Keratinocyte (primary cell): ENCODE measurements around the gene PIGO. TPM values are rescaled to one million over a fixed set of nuclear protein-coding genes. Genes with fewer than 3 reads are reported as not detected.

Source experiments
- DNase-seq: peaks from one replicate; pipeline ENCODE4 v3.0.0-alpha.2; 2011; ENCODE audit warnings: low read depth, missing footprints, low spot score
- FAIRE-seq: peaks from 2 replicates; lab custom pipeline; 2011; peaks lifted over from hg19 to GRCh38; lab: Jason Lieb, UNC
- H2AFZ ChIP-seq: 2 replicates; pipeline ENCODE4 v1.6.0; 2012; ENCODE audit warnings: low read length, control low read depth, inconsistent platforms; ENCODE audit not compliant: control insufficient read depth
- H3K27ac ChIP-seq: 2 replicates; pipeline ENCODE4 v1.5.1; 2011; ENCODE audit warnings: low read length; ENCODE audit not compliant: control insufficient read depth, insufficient read depth
- H3K27me3 ChIP-seq: 3 replicates; pipeline ENCODE4 v1.6.0; 2011; ENCODE audit warnings: low read length; ENCODE audit not compliant: control insufficient read depth, insufficient read depth; ENCODE audit errors: extremely low read depth
- H3K36me3 ChIP-seq, 2 experiments: 2 replicates in 1 of 2; 3 replicates in 1 of 2; pipeline ENCODE4 v1.5.1; 2011; ENCODE audit warnings: low read length in 2 of 2, mild to moderate bottlenecking in 1 of 2; ENCODE audit not compliant: control insufficient read depth in 2 of 2, insufficient read depth in 2 of 2; ENCODE audit errors: extremely low read depth in 1 of 2
- H3K4me1 ChIP-seq: 3 replicates; pipeline ENCODE4 v1.5.1; 2011; ENCODE audit warnings: low read length; ENCODE audit not compliant: control insufficient read depth, insufficient read depth; ENCODE audit errors: extremely low read depth
- H3K4me2 ChIP-seq: 3 replicates; pipeline ENCODE4 v1.6.0; 2011; ENCODE audit warnings: low read depth, low read length; ENCODE audit not compliant: control insufficient read depth, insufficient read depth; ENCODE audit errors: extremely low read depth
- H3K4me3 ChIP-seq, 3 experiments: fragments of 200-600 bp in 1 of 3; sonication (generic) in 1 of 3; 2 replicates in 2 of 3; 3 replicates in 1 of 3; pipeline ENCODE4 v1.5.1; 2011 to 2016; ENCODE audit warnings: low read length in 3 of 3, mild to moderate bottlenecking in 3 of 3, control low read depth in 2 of 3, inconsistent platforms in 1 of 3, low read depth in 1 of 3, mixed read lengths in 1 of 3, mixed run types in 1 of 3, moderate library complexity in 1 of 3; ENCODE audit not compliant: control insufficient read depth in 2 of 3, insufficient read depth in 2 of 3; ENCODE audit errors: extremely low read depth in 1 of 3
- H3K79me2 ChIP-seq: 2 replicates; pipeline ENCODE4 v1.6.0; 2012; ENCODE audit warnings: low read length; ENCODE audit not compliant: control insufficient read depth, insufficient read depth
- H3K9ac ChIP-seq: 3 replicates; pipeline ENCODE4 v1.6.0; 2011; ENCODE audit warnings: low read length; ENCODE audit not compliant: control insufficient read depth, insufficient read depth; ENCODE audit errors: extremely low read depth
- H3K9me1 ChIP-seq: 3 replicates; pipeline ENCODE4 v1.6.0; 2011; ENCODE audit warnings: low read length; ENCODE audit not compliant: control insufficient read depth, insufficient read depth; ENCODE audit errors: extremely low read depth
- H3K9me3 ChIP-seq: 2 replicates; pipeline ENCODE4 v1.5.1; 2012; ENCODE audit warnings: low read depth, low read length; ENCODE audit not compliant: control insufficient read depth
- H4K20me1 ChIP-seq: 3 replicates; pipeline ENCODE4 v1.6.0; 2011; ENCODE audit warnings: low read length; ENCODE audit not compliant: control insufficient read depth, insufficient read depth; ENCODE audit errors: extremely low read depth
- EZH2 ChIP-seq: IDR thresholded peaks from one replicate; pipeline ENCODE4 v1.6.1; 2012; ENCODE audit warnings: inconsistent platforms, mild to moderate bottlenecking, low read length, moderate library complexity
- dilution Hi-C: fragments of 300-500 bp; cut with MboI; formaldehyde crosslinking; loops from one replicate; pipeline ENCODE4 v1.7.0; 2020; ENCODE audit warnings: low sequenced_read_pairs; ENCODE audit not compliant: extremely low pct_ligation_motif_present
- polyA plus RNA-seq, 5 experiments: library from polyadenylated mRNA; depleted of rRNA in 3 of 5; stranded (reverse) in 3 of 5; stranded (forward) in 1 of 5; unstranded in 1 of 5; fragments of >200 nt; gene quantifications; 1 replicate in 1 of 5; 2 replicates in 3 of 5; 3 replicates in 1 of 5; pipeline versions ENCODE4 v1.2.1 to v1.2.3, GENCODE V29; 2011 to 2012; ENCODE audit warnings: missing spikeins in 2 of 5, low read depth in 1 of 5, low replicate concordance in 1 of 5
- TF ChIP-seq, protein P1 (sequence below), 3 experiments: IDR thresholded peaks in 1 of 3; conservative IDR thresholded peaks in 1 of 3; optimal IDR thresholded peaks in 1 of 3; 2 replicates in 2 of 3; 3 replicates in 1 of 3; pipeline versions ENCODE3 to v1.5.1; 2011; ENCODE audit warnings: low read length in 3 of 3, mild to moderate bottlenecking in 3 of 3, moderate library complexity in 2 of 3, control low read depth in 1 of 3, inconsistent platforms in 1 of 3; ENCODE audit not compliant: insufficient read depth in 2 of 3; ENCODE audit errors: extremely low read depth in 1 of 3

The PIGO gene
- polyA plus RNA-seq, 1 donor (not counting 4 experiments of a cell fraction or from before 2014, with no cell fraction given): 18.6 TPM

DNA sequence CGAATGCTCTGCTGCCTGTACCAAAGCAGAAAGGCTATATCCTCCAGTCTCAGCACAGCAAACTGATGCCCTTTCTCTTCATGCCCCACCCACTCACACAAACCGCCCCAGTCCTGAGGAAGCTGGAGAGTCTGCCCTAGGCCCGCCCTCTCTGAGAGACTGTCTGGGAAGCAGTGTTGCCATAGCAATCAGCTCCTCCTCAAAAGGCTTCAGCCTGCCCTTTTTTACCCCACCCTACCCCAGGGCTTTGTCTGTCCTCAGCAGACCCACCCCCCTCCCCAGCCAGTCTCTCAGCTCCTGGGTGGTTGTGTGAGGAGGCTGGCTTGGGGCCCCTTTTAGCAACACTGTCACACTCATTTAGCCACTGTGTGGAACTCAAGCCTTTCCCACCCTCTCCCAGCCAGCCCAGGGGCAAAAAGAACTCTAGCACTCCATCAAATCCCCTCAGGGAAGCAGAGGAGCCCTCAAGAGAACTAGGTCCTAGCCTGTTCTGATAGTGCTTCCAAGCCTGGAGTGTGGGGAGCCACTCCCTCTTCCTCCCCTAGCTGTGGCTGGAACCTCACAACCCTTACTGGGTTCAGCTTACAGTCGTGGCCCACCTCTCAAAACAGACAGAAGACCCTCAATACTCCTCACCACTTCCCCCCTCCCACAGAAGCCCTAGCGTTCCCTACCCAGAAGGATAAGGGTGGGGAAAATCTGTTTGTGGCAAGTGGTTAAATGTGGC lies 17.9 kb upstream of the PIGO start:
- Histone ChIP-seq H3K36me3 (peaks cover 0 to 4% of the 10 kb centered on the region in 2 experiments), H3K27ac (peak overlapping the region; percentile 84), H2AFZ (peak overlapping the region; percentile 5), H3K4me1 (peaks cover 43% of the 10 kb centered on the region), H3K4me2 (peak overlapping the region; percentile 70), H4K20me1 (peaks cover 13% of the 10 kb centered on the region), H3K4me3 (peak overlapping the region; percentile 64 to 84 (median 82)), H3K9ac (peak overlapping the region; percentile 67), H3K27me3 (no peaks in the 10 kb centered on the region), H3K9me1 (no peaks in the 10 kb centered on the region), H3K79me2 (peaks cover 39% of the 10 kb centered on the region), H3K9me3 (no peaks in the 10 kb centered on the region)
- DNase-seq: peak; percentile 85
- peak; percentile 97 for FAIRE-seq
- TF ChIP-seq, protein P1, sequence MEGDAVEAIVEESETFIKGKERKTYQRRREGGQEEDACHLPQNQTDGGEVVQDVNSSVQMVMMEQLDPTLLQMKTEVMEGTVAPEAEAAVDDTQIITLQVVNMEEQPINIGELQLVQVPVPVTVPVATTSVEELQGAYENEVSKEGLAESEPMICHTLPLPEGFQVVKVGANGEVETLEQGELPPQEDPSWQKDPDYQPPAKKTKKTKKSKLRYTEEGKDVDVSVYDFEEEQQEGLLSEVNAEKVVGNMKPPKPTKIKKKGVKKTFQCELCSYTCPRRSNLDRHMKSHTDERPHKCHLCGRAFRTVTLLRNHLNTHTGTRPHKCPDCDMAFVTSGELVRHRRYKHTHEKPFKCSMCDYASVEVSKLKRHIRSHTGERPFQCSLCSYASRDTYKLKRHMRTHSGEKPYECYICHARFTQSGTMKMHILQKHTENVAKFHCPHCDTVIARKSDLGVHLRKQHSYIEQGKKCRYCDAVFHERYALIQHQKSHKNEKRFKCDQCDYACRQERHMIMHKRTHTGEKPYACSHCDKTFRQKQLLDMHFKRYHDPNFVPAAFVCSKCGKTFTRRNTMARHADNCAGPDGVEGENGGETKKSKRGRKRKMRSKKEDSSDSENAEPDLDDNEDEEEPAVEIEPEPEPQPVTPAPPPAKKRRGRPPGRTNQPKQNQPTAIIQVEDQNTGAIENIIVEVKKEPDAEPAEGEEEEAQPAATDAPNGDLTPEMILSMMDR (optimal IDR thresholded peaks at IDR 0.05 in 1 of 3, IDR thresholded peaks at IDR 0.05 in 1 of 3, conservative IDR thresholded peaks at IDR 0.05 in 1 of 3; ENCODE audit: extremely low read depth in 1 of 3, insufficient read depth in 2 of 3, low read length in 3 of 3): no peak
- dilution Hi-C loops: no loop called here

- dilution Hi-C loops: no loop called here
- DNase-seq: no peak
- H2AFZ ChIP-seq: no peak overlapping the region
- peaks cover 11 to 14% of the 10 kb centered on the region in 2 experiments for H3K36me3 ChIP-seq
- H3K4me1 ChIP-seq: peaks cover 43% of the 10 kb centered on the region
- H3K27me3 ChIP-seq: no peaks in the 10 kb centered on the region
- H3K27ac ChIP-seq: peak overlapping the region; percentile 83
- peaks cover 48% of the 10 kb centered on the region for H3K79me2 ChIP-seq
- H4K20me1 ChIP-seq: peaks cover 13% of the 10 kb centered on the region
- no peak for FAIRE-seq
- TF ChIP-seq, protein P1 (optimal IDR thresholded peaks at IDR 0.05 in 1 of 3, IDR thresholded peaks at IDR 0.05 in 1 of 3, conservative IDR thresholded peaks at IDR 0.05 in 1 of 3; ENCODE audit: extremely low read depth in 1 of 3, insufficient read depth in 2 of 3, low read length in 3 of 3): no peak
- no peak for TF ChIP-seq EZH2
- no peaks in the 10 kb centered on the region for H3K9me1 ChIP-seq
- peak overlapping the region; percentile 32 to 70 (median 64) for H3K4me3 ChIP-seq
- peak overlapping the region; percentile 91 for H3K4me2 ChIP-seq
- H3K9ac ChIP-seq: peak overlapping the region; percentile 65
- H3K9me3 ChIP-seq: no peaks in the 10 kb centered on the region
Observed at GRCh38 chr9:35112257-35113020, 16.0 kb upstream of the PIGO start.
